IgD-negative memory B cell (primary cell): ENCODE results near the gene MAP4K5. TPM values are rescaled to one million over a fixed set of nuclear protein-coding genes. Genes with fewer than 3 reads are reported as not detected.

Experiments used
- polyA plus RNA-seq: library from polyadenylated mRNA; unstranded; fragments of 300-500 nt; fragmentation: Illumina TruSeq; gene quantifications from one replicate; pipeline ENCODE4 v1.2.3, GENCODE V29; 2021

MAP4K5 gene
- polyA plus RNA-seq, 1 donor from 2014 or later: 35.4 TPM

Other genes with a start within 250 kb of the MAP4K5 start
- 2.0 TPM for gene L2HGDH, start 220.3 kb downstream of the MAP4K5 start, polyA plus RNA-seq
- 25.3 TPM for gene DMAC2L, start 220.2 kb downstream of the MAP4K5 start, polyA plus RNA-seq
- gene CDKL1, start 135.7 kb downstream of the MAP4K5 start, polyA plus RNA-seq: 7.1 TPM
- gene ATL1, start 27.6 kb upstream of the MAP4K5 start, polyA plus RNA-seq: 4.1 TPM
- gene SAV1, start 135.7 kb upstream of the MAP4K5 start, polyA plus RNA-seq: 55.8 TPM